ENCODE measurements around the gene ETV5.

Gene ETV5

DNA sequence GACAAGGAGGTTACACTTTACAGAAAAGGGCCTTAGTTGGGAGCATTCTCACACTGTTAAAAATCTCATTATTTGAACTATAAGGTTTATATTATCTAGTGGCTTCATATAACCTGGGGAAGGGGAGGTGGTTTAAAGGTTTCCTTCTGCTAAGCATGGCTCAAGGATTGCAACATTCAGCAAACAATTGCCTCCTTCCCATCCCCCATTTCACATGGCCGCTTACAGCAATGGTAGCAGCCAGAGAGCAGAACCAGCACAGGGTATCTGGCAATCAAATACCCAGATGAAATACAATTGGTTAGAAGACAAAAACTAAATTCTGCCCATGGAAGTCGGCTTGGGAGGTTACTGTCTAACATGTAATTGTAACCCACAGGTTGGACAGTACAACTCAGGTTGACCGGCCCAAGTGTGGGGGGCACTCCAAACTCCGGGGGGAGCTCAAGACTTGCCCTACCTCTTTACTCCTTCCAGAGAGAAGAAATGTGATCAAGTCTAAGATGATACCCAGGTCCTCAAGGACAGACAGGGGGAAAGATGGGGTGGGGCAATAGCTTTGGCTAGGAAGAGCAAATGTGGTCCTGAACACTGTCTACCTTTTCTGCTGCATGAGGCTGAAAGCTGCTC lies 15.5 kb downstream of the ETV5 start:
- TF ChIP-seq, protein P1, sequence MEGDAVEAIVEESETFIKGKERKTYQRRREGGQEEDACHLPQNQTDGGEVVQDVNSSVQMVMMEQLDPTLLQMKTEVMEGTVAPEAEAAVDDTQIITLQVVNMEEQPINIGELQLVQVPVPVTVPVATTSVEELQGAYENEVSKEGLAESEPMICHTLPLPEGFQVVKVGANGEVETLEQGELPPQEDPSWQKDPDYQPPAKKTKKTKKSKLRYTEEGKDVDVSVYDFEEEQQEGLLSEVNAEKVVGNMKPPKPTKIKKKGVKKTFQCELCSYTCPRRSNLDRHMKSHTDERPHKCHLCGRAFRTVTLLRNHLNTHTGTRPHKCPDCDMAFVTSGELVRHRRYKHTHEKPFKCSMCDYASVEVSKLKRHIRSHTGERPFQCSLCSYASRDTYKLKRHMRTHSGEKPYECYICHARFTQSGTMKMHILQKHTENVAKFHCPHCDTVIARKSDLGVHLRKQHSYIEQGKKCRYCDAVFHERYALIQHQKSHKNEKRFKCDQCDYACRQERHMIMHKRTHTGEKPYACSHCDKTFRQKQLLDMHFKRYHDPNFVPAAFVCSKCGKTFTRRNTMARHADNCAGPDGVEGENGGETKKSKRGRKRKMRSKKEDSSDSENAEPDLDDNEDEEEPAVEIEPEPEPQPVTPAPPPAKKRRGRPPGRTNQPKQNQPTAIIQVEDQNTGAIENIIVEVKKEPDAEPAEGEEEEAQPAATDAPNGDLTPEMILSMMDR (IDR thresholded peaks at IDR 0.05) = no peak

DNA sequence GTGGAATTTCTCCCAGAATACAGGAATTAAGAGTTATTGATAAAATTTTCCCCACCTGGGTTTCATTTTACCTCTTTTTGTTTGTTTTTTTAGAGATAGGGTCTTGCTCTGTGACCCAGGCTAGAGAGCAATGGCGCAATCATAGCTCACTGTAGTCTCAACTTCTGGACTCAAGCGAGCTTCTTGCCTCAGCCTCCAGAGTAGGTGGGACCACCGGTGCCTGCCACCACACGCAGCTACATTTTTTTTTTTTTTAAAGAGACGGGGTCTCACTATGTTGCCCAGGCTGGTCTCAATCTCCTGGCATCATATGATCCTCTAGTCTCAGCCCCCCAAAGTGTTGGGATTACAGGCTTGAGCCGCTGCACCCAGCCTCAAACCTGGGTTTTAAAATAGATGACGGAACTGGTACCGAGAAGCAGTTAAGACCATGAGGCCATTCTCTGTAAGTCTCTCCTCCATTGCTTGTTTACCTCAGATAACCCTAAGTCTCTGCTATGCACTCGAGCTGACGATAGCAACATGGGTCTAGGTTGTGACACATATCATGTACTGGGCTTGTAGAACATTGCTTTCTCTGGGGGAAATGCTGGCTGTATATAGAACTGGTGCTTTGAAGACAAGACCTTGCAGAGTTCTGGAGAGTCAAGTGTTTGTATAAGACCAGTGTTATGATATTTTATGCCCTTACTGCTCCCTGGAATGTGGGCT lies 16.4 kb downstream of the ETV5 start:
- TF ChIP-seq, protein P1 (IDR thresholded peaks at IDR 0.05) = no peak

DNA sequence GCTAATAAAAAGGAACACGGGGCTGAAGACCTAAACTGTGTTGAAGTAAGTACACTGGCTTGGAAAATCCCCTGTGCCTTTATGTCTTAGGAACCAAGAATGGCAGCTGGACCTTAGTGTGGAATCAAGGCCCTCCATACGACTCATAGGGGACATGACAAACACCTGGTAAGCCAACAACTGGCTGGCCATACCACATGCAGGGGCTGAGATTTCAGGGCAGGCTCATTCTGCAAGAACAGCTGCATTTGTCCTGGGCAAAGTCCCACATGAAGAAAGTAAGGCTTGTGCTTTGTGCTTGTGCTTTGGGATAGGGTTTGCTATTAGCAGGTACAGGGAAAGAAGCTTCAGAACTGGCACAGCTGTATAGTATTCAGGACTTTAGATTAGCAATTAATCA lies 18.0 kb downstream of the ETV5 start:
- TF ChIP-seq, protein P1 (IDR thresholded peaks at IDR 0.05) = no peak

DNA sequence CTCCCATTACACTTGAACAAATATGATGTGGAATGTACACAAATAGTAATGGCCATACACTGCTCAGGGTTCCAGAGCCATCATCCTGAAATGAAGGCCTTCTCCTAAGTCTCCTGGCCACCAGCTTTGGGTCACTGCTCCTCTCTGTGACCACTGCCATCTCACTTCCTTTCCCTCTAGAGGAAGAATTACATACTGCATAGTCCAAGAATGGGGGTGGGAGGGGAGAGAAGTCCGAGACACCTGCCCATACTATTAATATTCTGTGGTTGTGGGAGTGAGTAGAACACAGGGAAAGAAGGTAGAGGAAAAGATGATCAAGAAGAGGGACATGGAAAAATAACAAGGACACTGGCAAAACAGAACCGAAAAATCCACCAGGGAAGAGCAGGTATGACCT lies 20.6 kb downstream of the ETV5 start:
- TF ChIP-seq, protein P1 (IDR thresholded peaks at IDR 0.05) = no peak

DNA sequence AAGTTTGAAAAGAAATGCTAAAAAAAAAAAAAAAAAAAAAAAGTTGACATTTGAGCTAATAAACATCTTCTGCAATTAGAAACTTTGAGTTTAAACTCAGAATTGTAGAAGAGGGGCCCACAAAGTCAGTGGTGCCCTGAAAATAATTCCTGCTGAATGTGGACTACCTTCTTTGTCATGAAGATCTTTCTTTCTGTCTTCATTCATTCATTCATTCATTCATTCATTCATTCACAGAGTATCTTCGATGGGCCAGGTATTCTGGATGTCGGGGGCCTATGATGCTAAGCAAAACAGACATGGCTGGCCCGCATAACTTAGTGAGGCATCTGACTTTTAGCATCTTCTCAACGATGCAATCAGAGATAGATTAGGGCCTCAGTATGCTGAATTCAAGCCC lies 24.6 kb downstream of the ETV5 start:
- TF ChIP-seq, protein P1 (IDR thresholded peaks at IDR 0.05) = no peak

DNA sequence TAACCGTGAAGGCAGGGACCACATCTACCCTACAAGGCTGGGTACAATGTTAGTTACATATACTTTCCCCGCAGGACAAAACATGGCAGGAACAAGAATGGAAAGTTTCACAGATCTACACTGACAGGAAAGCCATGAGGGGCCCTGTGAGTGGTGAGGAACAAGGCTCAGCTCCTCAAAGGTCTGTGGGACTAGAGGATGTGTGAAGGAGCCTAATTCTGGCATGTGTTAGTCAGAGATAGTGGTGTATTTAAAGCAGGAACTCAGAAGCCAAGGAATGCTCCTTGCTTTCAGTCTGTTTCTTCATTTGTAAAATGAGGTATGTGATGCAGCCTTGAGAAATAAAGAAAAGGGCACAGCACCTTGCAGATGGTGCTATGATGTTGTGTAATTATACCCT lies 25.1 kb downstream of the ETV5 start:
- TF ChIP-seq, protein P1 (IDR thresholded peaks at IDR 0.05) = no peak

DNA sequence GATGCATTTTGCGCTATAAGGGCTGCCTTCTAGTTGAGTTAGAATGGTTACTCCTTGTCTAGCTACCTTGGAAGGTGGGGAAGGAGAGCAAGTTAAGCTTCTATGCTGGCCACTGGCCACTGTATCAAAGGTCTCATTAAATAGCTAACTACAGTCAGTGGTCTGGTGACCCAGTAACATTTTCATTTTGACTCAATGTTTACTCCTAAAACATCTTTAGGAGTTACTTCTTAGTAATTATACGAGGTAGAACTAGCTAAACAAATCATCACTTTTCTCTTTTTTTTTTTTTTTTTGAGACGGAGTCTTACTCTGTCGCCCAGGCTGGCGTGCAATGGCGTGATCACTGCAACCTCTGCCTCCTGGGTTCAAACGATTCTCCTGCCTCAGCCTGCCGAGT lies 26.7 kb downstream of the ETV5 start:
- TF ChIP-seq, protein P1 (IDR thresholded peaks at IDR 0.05) = no peak
